ENCODE results near the gene CEP63. TPM values are rescaled to one million over a fixed set of nuclear protein-coding genes. Genes with fewer than 3 reads are reported as not detected.

The CEP63 gene
- total and polyA plus RNA-seq, 2 experiments from 2014 or later, result 15.8 to 237 TPM

- H4K20me1 ChIP-seq (ENCODE audit: insufficient read depth, poor library complexity, severe bottlenecking), result no peaks in the 10 kb centered on the region
- WGBS (ENCODE audit: low lambda C conversion rate, missing lambda C conversion rate), result 85% methylated on average over 4 of the region's 4 CpGs
- no peaks in the 10 kb centered on the region for H3K79me2 ChIP-seq
These were observed 17.3 kb upstream of the CEP63 start for GRCh38 chr3:134468519-134468918.

GRCh38 chr3:134471521-134472193 is 14.2 kb upstream of the CEP63 start:
- Histone ChIP-seq H3K4me3 (no peak overlapping the region), H3K9me3 (ENCODE audit: low read depth) (no peaks in the 10 kb centered on the region), H3K36me3 (replicated peaks; ENCODE audit: insufficient read depth, low read depth) (no peaks in the 10 kb centered on the region), H3K9me2 (replicated peaks; ENCODE audit: insufficient read depth) (no peaks in the 10 kb centered on the region), H3K4me2 (no peak overlapping the region), H3K27me3 (no peaks in the 10 kb centered on the region), H2AFZ (no peak overlapping the region), H3K27ac (no peak overlapping the region), H3K79me2 (no peaks in the 10 kb centered on the region), H4K20me1 (ENCODE audit: insufficient read depth, poor library complexity, severe bottlenecking) (no peaks in the 10 kb centered on the region), H3K4me1 (ENCODE audit: insufficient read depth) (no peaks in the 10 kb centered on the region)
- DNase-seq (ENCODE audit: low spot score), result no peak
- WGBS (ENCODE audit: low lambda C conversion rate, missing lambda C conversion rate), result 91% methylated on average over 8 of the region's 8 CpGs
- no peak for TF ChIP-seq EZH2 (IDR thresholded peaks at IDR 0.05; ENCODE audit: borderline replicate concordance)
- no peak for TF ChIP-seq CTCF (IDR thresholded peaks at IDR 0.05; ENCODE audit: poor library complexity)
- TF ChIP-seq EZH2phosphoT487 (IDR thresholded peaks at IDR 0.05; ENCODE audit: low read depth, severe bottlenecking, unreplicated experiment), result no peak

More at GRCh38 chr3:134468519-134468918, 17.3 kb upstream of the CEP63 start:
- no peak overlapping the region for H3K4me3 ChIP-seq
- no peak overlapping the region for H3K4me2 ChIP-seq
- DNase-seq (ENCODE audit: low spot score), result no peak
- no peaks in the 10 kb centered on the region for H3K36me3 ChIP-seq (replicated peaks; ENCODE audit: insufficient read depth, low read depth)
- H3K9me2 ChIP-seq (replicated peaks; ENCODE audit: insufficient read depth), result no peaks in the 10 kb centered on the region
- peaks cover 4% of the 10 kb centered on the region for H3K4me1 ChIP-seq (ENCODE audit: insufficient read depth)
- no peaks in the 10 kb centered on the region for H3K9me3 ChIP-seq (ENCODE audit: low read depth)
- no peaks in the 10 kb centered on the region for H3K27me3 ChIP-seq
- TF ChIP-seq CTCF (IDR thresholded peaks at IDR 0.05; ENCODE audit: poor library complexity) (no peak), EZH2phosphoT487 (IDR thresholded peaks at IDR 0.05; ENCODE audit: low read depth, severe bottlenecking, unreplicated experiment) (no peak), EZH2 (IDR thresholded peaks at IDR 0.05; ENCODE audit: borderline replicate concordance) (no peak)
- H3K27ac ChIP-seq, result no peak overlapping the region
- no peak overlapping the region for H2AFZ ChIP-seq

GRCh38 chr3:134472831-134473230 is 13.0 kb upstream of the CEP63 start:
- Histone ChIP-seq H2AFZ (no peak overlapping the region), H3K27me3 (no peaks in the 10 kb centered on the region), H3K4me3 (no peak overlapping the region), H3K79me2 (no peaks in the 10 kb centered on the region), H3K9me3 (ENCODE audit: low read depth) (no peaks in the 10 kb centered on the region), H3K9me2 (replicated peaks; ENCODE audit: insufficient read depth) (no peaks in the 10 kb centered on the region), H3K27ac (no peak overlapping the region), H3K4me2 (no peak overlapping the region), H3K4me1 (ENCODE audit: insufficient read depth) (no peaks in the 10 kb centered on the region), H3K36me3 (replicated peaks; ENCODE audit: insufficient read depth, low read depth) (no peaks in the 10 kb centered on the region), H4K20me1 (ENCODE audit: insufficient read depth, poor library complexity, severe bottlenecking) (no peaks in the 10 kb centered on the region)
- no peak for DNase-seq (ENCODE audit: low spot score)
- TF ChIP-seq EZH2 (IDR thresholded peaks at IDR 0.05; ENCODE audit: borderline replicate concordance), result no peak
- TF ChIP-seq EZH2phosphoT487 (IDR thresholded peaks at IDR 0.05; ENCODE audit: low read depth, severe bottlenecking, unreplicated experiment), result no peak
- no peak for TF ChIP-seq CTCF (IDR thresholded peaks at IDR 0.05; ENCODE audit: poor library complexity)
- WGBS (ENCODE audit: low lambda C conversion rate, missing lambda C conversion rate), result 96% methylated on average over 6 of the region's 6 CpGs

All from hepatocyte (in vitro differentiated cells).